GM23338 (cell line): ENCODE results near the gene LGALS7. TPM values are rescaled to one million over a fixed set of nuclear protein-coding genes. Genes with fewer than 3 reads are reported as not detected.
A peak's percentile ranks its signal among the peaks of the same experiment; 100 is the strongest.

Source experiments
- ATAC-seq: fragments of 200-7000 bp; cut with Tn5 transposase; 3 replicates; pipeline ENCODE4 v1.9.1; 2020
- DNase-seq: peaks from one replicate; pipeline ENCODE4 v3.0.0-alpha.2; 2015; ENCODE audit warnings: low spot score
- H2AFZ ChIP-seq: fragments of 200-600 bp; sonication (generic); 2 replicates; pipeline ENCODE4 v1.8.0; 2016; ENCODE audit warnings: antibody characterized with exemption, mild to moderate bottlenecking, moderate library complexity
- H3F3A ChIP-seq: fragments of 200-600 bp; sonication (generic); replicated peaks from 2 replicates; pipeline ENCODE4 v1.8.0; 2017; ENCODE audit warnings: antibody characterized with exemption, mixed run types, low read depth
- H3K27ac ChIP-seq: fragments of 200-600 bp; sonication (generic); 2 replicates; pipeline ENCODE4 v1.6.1; 2016; ENCODE audit warnings: low read depth
- H3K27me3 ChIP-seq: fragments of 200-600 bp; sonication (generic); 2 replicates; pipeline ENCODE4 v1.8.0; 2016; ENCODE audit warnings: mild to moderate bottlenecking, mixed run types, moderate library complexity; ENCODE audit not compliant: insufficient read depth
- H3K36me3 ChIP-seq: fragments of 200-600 bp; sonication (generic); 2 replicates; pipeline ENCODE4 v1.8.0; 2016; ENCODE audit warnings: mild to moderate bottlenecking; ENCODE audit not compliant: insufficient read depth
- H3K4me1 ChIP-seq: fragments of 200-600 bp; sonication (generic); 2 replicates; pipeline ENCODE4 v1.8.0; 2016; ENCODE audit warnings: mild to moderate bottlenecking, moderate library complexity; ENCODE audit not compliant: insufficient read depth
- H3K4me2 ChIP-seq: fragments of 200-600 bp; sonication (generic); 2 replicates; pipeline ENCODE4 v1.7.1; 2017; ENCODE audit warnings: mixed run types
- H3K4me3 ChIP-seq: fragments of 200-600 bp; sonication (generic); 2 replicates; pipeline ENCODE4 v1.6.1; 2016; ENCODE audit warnings: mixed run types
- H3K79me2 ChIP-seq: fragments of 200-600 bp; sonication (generic); replicated peaks from 2 replicates; pipeline ENCODE4 v1.8.0; 2017; ENCODE audit warnings: mild to moderate bottlenecking; ENCODE audit not compliant: insufficient read depth
- H3K9me2 ChIP-seq: fragments of 200-600 bp; sonication (generic); 2 replicates; pipeline ENCODE4 v1.8.0; 2017; ENCODE audit not compliant: insufficient read depth
- H4K20me1 ChIP-seq: fragments of 200-600 bp; sonication (generic); replicated peaks from 2 replicates; pipeline ENCODE4 v1.8.0; 2017; ENCODE audit warnings: mild to moderate bottlenecking; ENCODE audit not compliant: insufficient read depth
- H3K27ac Mint-ChIP-seq: 2 replicates; pipeline ENCODE4 v1.8.0; 2020; ENCODE audit warnings: inconsistent platforms, mild to moderate bottlenecking, moderate library complexity, mixed read lengths
- H3K27me3 Mint-ChIP-seq: 3 replicates; pipeline ENCODE4 v1.8.0; 2022; ENCODE audit warnings: low read depth, mild to moderate bottlenecking, moderate library complexity, mixed read lengths, inconsistent platforms; ENCODE audit not compliant: insufficient read depth, poor library complexity
- H3K36me3 Mint-ChIP-seq: 3 replicates; pipeline ENCODE4 v1.8.0; 2021; ENCODE audit warnings: low read depth, mild to moderate bottlenecking, inconsistent platforms, moderate library complexity, mixed read lengths
- H3K4me1 Mint-ChIP-seq: 3 replicates; pipeline ENCODE4 v1.8.0; 2020; ENCODE audit warnings: mild to moderate bottlenecking, inconsistent platforms, mixed read lengths
- H3K4me3 Mint-ChIP-seq: 3 replicates; pipeline ENCODE4 v1.8.0; 2021; ENCODE audit warnings: moderate library complexity, mild to moderate bottlenecking, inconsistent platforms, mixed read lengths
- H3K9me3 Mint-ChIP-seq: 3 replicates; pipeline ENCODE4 v1.8.0; 2020; ENCODE audit warnings: moderate library complexity, mild to moderate bottlenecking, inconsistent platforms, mixed read lengths
- CREB1 ChIP-seq: fragments of 250-450 bp; sonication (Bioruptor Pico); IDR thresholded peaks from 2 replicates; pipeline ENCODE4 v1.5.0; 2020; ENCODE audit warnings: low read depth, mild to moderate bottlenecking, moderate library complexity
- CTCF ChIP-seq, 2 experiments: fragments of 200-600 bp in 1 of 2; sonication (generic) in 1 of 2; conservative IDR thresholded peaks; 2 replicates each; pipeline versions ENCODE4 v1.5.1 to v1.6.1; 2016 to 2017; ENCODE audit warnings: antibody characterized with exemption in 2 of 2, low read depth in 2 of 2, mild to moderate bottlenecking in 2 of 2, moderate library complexity in 1 of 2
- ETS1 ChIP-seq: IDR thresholded peaks from 2 replicates; pipeline ENCODE4 v1.6.1; 2016; ENCODE audit warnings: antibody characterized with exemption
- EZH2 ChIP-seq: fragments of 200-600 bp; sonication (generic); IDR thresholded peaks from one replicate; pipeline ENCODE4 v1.8.0; 2017; ENCODE audit warnings: antibody characterized with exemption, mild to moderate bottlenecking, low read depth; ENCODE audit not compliant: unreplicated experiment
- EZH2phosphoT487 ChIP-seq: fragments of 200-600 bp; sonication (generic); IDR thresholded peaks from one replicate; pipeline ENCODE4 v1.8.1; 2018; ENCODE audit warnings: antibody characterized with exemption; ENCODE audit not compliant: unreplicated experiment
- JUNB ChIP-seq: IDR thresholded peaks from one replicate; pipeline ENCODE4 v1.6.1; 2016; ENCODE audit warnings: antibody characterized with exemption; ENCODE audit not compliant: unreplicated experiment
- NANOG ChIP-seq: IDR thresholded peaks from 2 replicates; pipeline ENCODE4 v1.6.1; 2016; ENCODE audit warnings: antibody characterized with exemption, borderline replicate concordance
- POLR2AphosphoS5 ChIP-seq: IDR thresholded peaks from 2 replicates; pipeline ENCODE4 v1.6.1; 2016; ENCODE audit warnings: antibody characterized with exemption, low read depth
- REST ChIP-seq: IDR thresholded peaks from one replicate; pipeline ENCODE4 v1.6.1; 2018; ENCODE audit warnings: antibody characterized with exemption; ENCODE audit not compliant: unreplicated experiment
- STAT1 ChIP-seq: IDR thresholded peaks from one replicate; pipeline ENCODE4 v1.6.1; 2016; ENCODE audit warnings: antibody characterized with exemption; ENCODE audit not compliant: unreplicated experiment
- ZNF114 ChIP-seq: fragments of 250-450 bp; sonication (Bioruptor Pico); IDR thresholded peaks from 2 replicates; pipeline ENCODE4 v1.5.0; 2020; ENCODE audit warnings: mild to moderate bottlenecking, moderate library complexity
- ZNF331 ChIP-seq: fragments of 250-450 bp; sonication (Bioruptor Pico); IDR thresholded peaks from 2 replicates; pipeline ENCODE4 v1.5.0; 2020; ENCODE audit warnings: low read depth, mild to moderate bottlenecking, moderate library complexity
- polyA plus RNA-seq: library from polyadenylated mRNA; unstranded; fragments of >200 nt; fragmentation: Nextera tagmentation; extraction: Ambion mirVana; gene quantifications from 2 replicates; pipeline ENCODE4 v1.2.1, GENCODE V29; 2016
- total RNA-seq: library from RNA; depleted of rRNA; stranded (reverse); fragments of >200 nt; shearing (Covaris generic); gene quantifications from 2 replicates; pipeline ENCODE4 v1.2.3, GENCODE V29; 2014
- TF ChIP-seq, protein P1 (sequence below): fragments of 250-450 bp; sonication (Bioruptor Pico); IDR thresholded peaks from 2 replicates; pipeline ENCODE4 v1.5.0; 2020; ENCODE audit warnings: mild to moderate bottlenecking, moderate library complexity

The LGALS7 gene
- total and polyA plus RNA-seq, 2 experiments from 2014 or later = 1.6 TPM; not detected in 1

GRCh38 chr19:38815059-38816001 lies 42.0 kb upstream of the LGALS7 start:
- Mint-ChIP-seq H3K4me3 (no peak overlapping the region), H3K9me3 (peaks cover 1% of the 10 kb centered on the region; the same call in 1 of the 3 replicates), H3K27ac (no peak overlapping the region), H3K27me3 (peaks cover 9% of the 10 kb centered on the region), H3K4me1 (peaks cover 4% of the 10 kb centered on the region; the same call in 2 of the 3 replicates), H3K36me3 (peaks cover 27% of the 10 kb centered on the region)
- Histone ChIP-seq H3K4me2 (no peak overlapping the region), H3K27ac (no peak overlapping the region), H4K20me1 (no peaks in the 10 kb centered on the region; the same call in 1 of the 2 replicates), H3K79me2 (no peaks in the 10 kb centered on the region), H3K27me3 (no peaks in the 10 kb centered on the region), H3K4me1 (peaks cover 6% of the 10 kb centered on the region), H3F3A (no peaks in the 10 kb centered on the region), H3K9me2 (no peaks in the 10 kb centered on the region), H3K4me3 (no peak overlapping the region), H2AFZ (no peak overlapping the region), H3K36me3 (no peaks in the 10 kb centered on the region)
- TF ChIP-seq REST (no peak), STAT1 (no peak), JUNB (no peak), CTCF (conservative IDR thresholded peaks at IDR 0.05; ENCODE audit: low read depth in 2 of 2) (no peak), ZNF114 (CRISPR knock-in tag) (no peak), ETS1 (no peak), CREB1 (CRISPR knock-in tag) (no peak), NANOG (no peak), EZH2 (no peak), ZNF331 (CRISPR knock-in tag) (no peak), POLR2AphosphoS5 (no peak), EZH2phosphoT487 (no peak)
- TF ChIP-seq, protein P1, sequence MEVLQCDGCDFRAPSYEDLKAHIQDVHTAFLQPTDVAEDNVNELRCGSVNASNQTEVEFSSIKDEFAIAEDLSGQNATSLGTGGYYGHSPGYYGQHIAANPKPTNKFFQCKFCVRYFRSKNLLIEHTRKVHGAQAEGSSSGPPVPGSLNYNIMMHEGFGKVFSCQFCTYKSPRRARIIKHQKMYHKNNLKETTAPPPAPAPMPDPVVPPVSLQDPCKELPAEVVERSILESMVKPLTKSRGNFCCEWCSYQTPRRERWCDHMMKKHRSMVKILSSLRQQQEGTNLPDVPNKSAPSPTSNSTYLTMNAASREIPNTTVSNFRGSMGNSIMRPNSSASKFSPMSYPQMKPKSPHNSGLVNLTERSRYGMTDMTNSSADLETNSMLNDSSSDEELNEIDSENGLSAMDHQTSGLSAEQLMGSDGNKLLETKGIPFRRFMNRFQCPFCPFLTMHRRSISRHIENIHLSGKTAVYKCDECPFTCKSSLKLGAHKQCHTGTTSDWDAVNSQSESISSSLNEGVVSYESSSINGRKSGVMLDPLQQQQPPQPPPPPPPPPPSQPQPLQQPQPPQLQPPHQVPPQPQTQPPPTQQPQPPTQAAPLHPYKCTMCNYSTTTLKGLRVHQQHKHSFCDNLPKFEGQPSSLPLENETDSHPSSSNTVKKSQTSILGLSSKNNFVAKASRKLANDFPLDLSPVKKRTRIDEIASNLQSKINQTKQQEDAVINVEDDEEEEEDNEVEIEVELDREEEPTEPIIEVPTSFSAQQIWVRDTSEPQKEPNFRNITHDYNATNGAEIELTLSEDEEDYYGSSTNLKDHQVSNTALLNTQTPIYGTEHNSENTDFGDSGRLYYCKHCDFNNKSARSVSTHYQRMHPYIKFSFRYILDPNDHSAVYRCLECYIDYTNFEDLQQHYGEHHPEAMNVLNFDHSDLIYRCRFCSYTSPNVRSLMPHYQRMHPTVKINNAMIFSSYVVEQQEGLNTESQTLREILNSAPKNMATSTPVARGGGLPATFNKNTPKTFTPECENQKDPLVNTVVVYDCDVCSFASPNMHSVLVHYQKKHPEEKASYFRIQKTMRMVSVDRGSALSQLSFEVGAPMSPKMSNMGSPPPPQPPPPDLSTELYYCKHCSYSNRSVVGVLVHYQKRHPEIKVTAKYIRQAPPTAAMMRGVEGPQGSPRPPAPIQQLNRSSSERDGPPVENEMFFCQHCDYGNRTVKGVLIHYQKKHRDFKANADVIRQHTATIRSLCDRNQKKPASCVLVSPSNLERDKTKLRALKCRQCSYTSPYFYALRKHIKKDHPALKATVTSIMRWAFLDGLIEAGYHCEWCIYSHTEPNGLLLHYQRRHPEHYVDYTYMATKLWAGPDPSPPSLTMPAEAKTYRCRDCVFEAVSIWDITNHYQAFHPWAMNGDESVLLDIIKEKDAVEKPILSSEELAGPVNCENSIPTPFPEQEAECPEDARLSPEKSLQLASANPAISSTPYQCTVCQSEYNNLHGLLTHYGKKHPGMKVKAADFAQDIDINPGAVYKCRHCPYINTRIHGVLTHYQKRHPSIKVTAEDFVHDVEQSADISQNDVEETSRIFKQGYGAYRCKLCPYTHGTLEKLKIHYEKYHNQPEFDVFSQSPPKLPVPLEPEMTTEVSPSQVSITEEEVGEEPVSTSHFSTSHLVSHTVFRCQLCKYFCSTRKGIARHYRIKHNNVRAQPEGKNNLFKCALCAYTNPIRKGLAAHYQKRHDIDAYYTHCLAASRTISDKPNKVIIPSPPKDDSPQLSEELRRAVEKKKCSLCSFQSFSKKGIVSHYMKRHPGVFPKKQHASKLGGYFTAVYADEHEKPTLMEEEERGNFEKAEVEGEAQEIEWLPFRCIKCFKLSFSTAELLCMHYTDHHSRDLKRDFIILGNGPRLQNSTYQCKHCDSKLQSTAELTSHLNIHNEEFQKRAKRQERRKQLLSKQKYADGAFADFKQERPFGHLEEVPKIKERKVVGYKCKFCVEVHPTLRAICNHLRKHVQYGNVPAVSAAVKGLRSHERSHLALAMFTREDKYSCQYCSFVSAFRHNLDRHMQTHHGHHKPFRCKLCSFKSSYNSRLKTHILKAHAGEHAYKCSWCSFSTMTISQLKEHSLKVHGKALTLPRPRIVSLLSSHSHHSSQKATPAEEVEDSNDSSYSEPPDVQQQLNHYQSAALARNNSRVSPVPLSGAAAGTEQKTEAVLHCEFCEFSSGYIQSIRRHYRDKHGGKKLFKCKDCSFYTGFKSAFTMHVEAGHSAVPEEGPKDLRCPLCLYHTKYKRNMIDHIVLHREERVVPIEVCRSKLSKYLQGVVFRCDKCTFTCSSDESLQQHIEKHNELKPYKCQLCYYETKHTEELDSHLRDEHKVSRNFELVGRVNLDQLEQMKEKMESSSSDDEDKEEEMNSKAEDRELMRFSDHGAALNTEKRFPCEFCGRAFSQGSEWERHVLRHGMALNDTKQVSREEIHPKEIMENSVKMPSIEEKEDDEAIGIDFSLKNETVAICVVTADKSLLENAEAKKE (CRISPR knock-in tag) = no peak
- DNase-seq (peak; percentile 44), ATAC-seq (peak; percentile 79)
